OCI-LY3 (cell line): ENCODE measurements around the gene AP2M1.

Experiments
- CTCF ChIP-seq: fragments of 200-600, 300-600 bp; sonication (generic); IDR thresholded peaks from 2 replicates; pipeline ENCODE4 v1.5.1; 2014; ENCODE audit warnings: antibody characterized with exemption, low read length, low read depth
- EZH2phosphoT487 ChIP-seq: fragments of 200-600 bp; shearing (Covaris generic); IDR thresholded peaks from 2 replicates; pipeline ENCODE4 v1.6.1; 2018; ENCODE audit warnings: antibody characterized with exemption, mixed run types, low read depth

- no peak for TF ChIP-seq CTCF
- TF ChIP-seq EZH2phosphoT487: no peak
Measured at GRCh38 chr3:184132945-184133344, 41.7 kb upstream of the AP2M1 start.
